Endothelial cell of umbilical vein (primary cell): ENCODE results near the gene CSAG3. TPM values are rescaled to one million over a fixed set of nuclear protein-coding genes. Genes with fewer than 3 reads are reported as not detected.
A peak's percentile ranks its signal among the peaks of the same experiment; 100 is the strongest.
"Not testable (repeated sequence)": the region's sequence is repeated elsewhere in the genome, so short reads cannot be mapped to it uniquely, and the experiment has no call there.

Experiments used
- Bru-seq: library from RNA; stranded (reverse); fragments of 400-500 nt; gene quantifications from one replicate; lab custom pipeline; 2021; lab: Mats Ljungman, UMichigan
- BruChase-seq, 2 experiments: library from RNA; stranded (reverse); fragments of 400-500 nt; gene quantifications; one replicate each; lab custom pipeline; 2021; lab: Mats Ljungman, UMichigan
- BruUV-seq: library from RNA; stranded (reverse); fragments of 400-500 nt; replicated peaks from 2 replicates; lab custom pipeline; 2021; lab: Mats Ljungman, UMichigan
- CTCF ChIA-PET: fragments of 300-600, 350-600 bp; sonication (Branson Sonifier 250); formaldehyde crosslinking; loops from one replicate; lab custom pipeline; 2021; ENCODE audit warnings: antibody characterized with exemption, inconsistent platforms; lab: Charles Lee
- POLR2A ChIA-PET: fragments of 300-600, 350-600 bp; sonication (Branson Sonifier 250); formaldehyde crosslinking; loops from one replicate; lab custom pipeline; 2021; ENCODE audit warnings: antibody characterized with exemption, inconsistent platforms; lab: Charles Lee
- DNase-seq: peaks from one replicate; pipeline ENCODE4 v3.0.0-alpha.2; 2011; ENCODE audit warnings: low read depth, low spot score
- FAIRE-seq: peaks from 2 replicates; lab custom pipeline; 2011; peaks lifted over from hg19 to GRCh38; lab: Jason Lieb, UNC
- H2AFZ ChIP-seq: 2 replicates; pipeline ENCODE4 v1.6.0; 2012; ENCODE audit warnings: low read depth, low read length, control low read depth, inconsistent platforms
- H3K27ac ChIP-seq: 2 replicates; pipeline ENCODE4 v1.5.1; 2011; ENCODE audit warnings: low read depth, mild to moderate bottlenecking, control low read depth, low read length, moderate library complexity; ENCODE audit not compliant: insufficient read depth
- H3K27me3 ChIP-seq, 2 experiments: 2 replicates each; pipeline versions ENCODE4 v1.6.0 to v1.6.1; 2011; ENCODE audit warnings: low read length in 2 of 2, mixed read lengths in 1 of 2; ENCODE audit not compliant: control insufficient read depth in 2 of 2, insufficient read depth in 2 of 2
- H3K36me3 ChIP-seq, 2 experiments: 2 replicates in 1 of 2; 3 replicates in 1 of 2; pipeline ENCODE4 v1.5.1; 2011; ENCODE audit warnings: low read length in 2 of 2, mild to moderate bottlenecking in 1 of 2, moderate library complexity in 1 of 2; ENCODE audit not compliant: control insufficient read depth in 2 of 2, insufficient read depth in 2 of 2; ENCODE audit errors: extremely low read depth in 1 of 2
- H3K4me1 ChIP-seq: 3 replicates; pipeline ENCODE4 v1.5.1; 2011; ENCODE audit warnings: mild to moderate bottlenecking, low read length; ENCODE audit not compliant: control insufficient read depth, insufficient read depth; ENCODE audit errors: extremely low read depth
- H3K4me2 ChIP-seq: 2 replicates; pipeline ENCODE4 v1.6.1; 2011; ENCODE audit warnings: low read length, control low read depth, mixed read lengths; ENCODE audit not compliant: insufficient read depth
- H3K4me3 ChIP-seq, 3 experiments: fragments of 200-600 bp in 1 of 3; sonication (generic), shearing (Covaris generic) in 1 of 3; replicated peaks in 1 of 3; 2 replicates each; pipeline ENCODE4 v1.5.1; 2011 to 2016; ENCODE audit warnings: control low read depth in 3 of 3, low read length in 3 of 3, mild to moderate bottlenecking in 2 of 3, inconsistent platforms in 1 of 3, low read depth in 1 of 3, moderate library complexity in 1 of 3; ENCODE audit not compliant: insufficient read depth in 1 of 3
- H3K79me2 ChIP-seq: 2 replicates; pipeline ENCODE4 v1.6.0; 2012; ENCODE audit warnings: low read length, inconsistent platforms; ENCODE audit not compliant: control insufficient read depth, insufficient read depth
- H3K9ac ChIP-seq: replicated peaks from 2 replicates; pipeline ENCODE3; 2011; ENCODE audit warnings: low read length, control low read depth; ENCODE audit not compliant: insufficient read depth; ENCODE audit errors: extremely low read depth
- H3K9me1 ChIP-seq: replicated peaks from 3 replicates; pipeline ENCODE4 v1.6.0; 2011; ENCODE audit warnings: mild to moderate bottlenecking, low read length; ENCODE audit not compliant: control insufficient read depth, insufficient read depth; ENCODE audit errors: extremely low read depth
- H3K9me3 ChIP-seq: replicated peaks from 2 replicates; pipeline ENCODE4 v1.5.1; 2012; ENCODE audit warnings: low read length, inconsistent platforms; ENCODE audit not compliant: control insufficient read depth, insufficient read depth
- H4K20me1 ChIP-seq: replicated peaks from 2 replicates; pipeline ENCODE3; 2011; ENCODE audit warnings: mild to moderate bottlenecking, low read length; ENCODE audit not compliant: control insufficient read depth, insufficient read depth; ENCODE audit errors: extremely low read depth
- dilution Hi-C: fragments of 300-500 bp; cut with MboI; formaldehyde crosslinking; loops from one replicate; pipeline ENCODE4 v1.15.0; 2019; ENCODE audit warnings: low sequenced_read_pairs; ENCODE audit not compliant: extremely low pct_ligation_motif_present
- intact Hi-C: fragments of 100-400 bp; cut with micrococcal nuclease; formaldehyde crosslinking; loops from one replicate; pipeline ENCODE4 v1.10.0; 2022
- long read RNA-seq: library from polyadenylated mRNA; stranded (forward); transcript quantifications from one replicate; pipeline ENCODE4 v2.0.0, GENCODE V29; 2021
- polyA minus RNA-seq, 3 experiments: library from RNA; depleted of rRNA, polyadenylated mRNA; stranded (reverse); fragments of >200 nt; gene quantifications; 1 replicate in 1 of 3; 2 replicates in 2 of 3; pipeline ENCODE4 v1.2.3, GENCODE V29; 2011
- polyA plus RNA-seq, 4 experiments: library from polyadenylated mRNA; depleted of rRNA in 3 of 4; stranded (reverse) in 3 of 4; unstranded in 1 of 4; fragments of >200 nt; gene quantifications; 2 replicates each; pipeline versions ENCODE4 v1.2.1 to v1.2.3, GENCODE V29; 2011 to 2012; ENCODE audit warnings: missing spikeins in 1 of 4
- total RNA-seq: library from RNA; stranded (reverse); gene quantifications from 2 replicates; pipeline ENCODE4 v1.2.3, GENCODE V29; 2021

The CSAG3 gene
- total RNA-seq (not detected in 2 replicates), polyA plus RNA-seq (not detected in 2 replicates), polyA minus RNA-seq (not detected in 2 replicates), Bru-seq, nascent RNA (percentile 23 among the genes with signal in this experiment), BruChase-seq, experiment 1, labeled RNA remaining after a 6-hour chase (not detected), BruChase-seq, experiment 2, labeled RNA remaining after a 2-hour chase (not detected)
- not detected in 2 replicates for polyA plus RNA-seq (2011; cell fraction: cytosol; rRNA removed)
- polyA plus RNA-seq (2011; cell fraction: nucleus; rRNA removed): not detected in 2 replicates
- not detected in 2 replicates for polyA plus RNA-seq (2012)
- not detected for polyA minus RNA-seq (2011; cell fraction: cytosol; rRNA and poly(A)+ RNA removed)
- not detected in 2 replicates for polyA minus RNA-seq (2011; cell fraction: nucleus; rRNA and poly(A)+ RNA removed)
- long read RNA-seq: 0 reads

- H3K9me3 ChIP-seq, H3K27me3 ChIP-seq, H2AFZ ChIP-seq, H3K9me1 ChIP-seq, H4K20me1 ChIP-seq, dilution Hi-C loops, H3K4me1 ChIP-seq, POLR2A ChIA-PET, BruUV-seq, intact Hi-C loops, H3K9ac ChIP-seq, H3K27ac ChIP-seq, DNase-seq, FAIRE-seq, H3K79me2 ChIP-seq, H3K36me3 ChIP-seq, CTCF ChIA-PET, H3K4me3 ChIP-seq, H3K4me2 ChIP-seq: not testable (repeated sequence)
These were observed at the start of gene CSAG3 for GRCh38 chrX:152758918-152759317. CSAG3 (plus strand) TSS chrX:152759218.

- H3K27ac ChIP-seq, H3K9ac ChIP-seq, FAIRE-seq, POLR2A ChIA-PET, H3K4me2 ChIP-seq, BruUV-seq, H3K79me2 ChIP-seq, H3K27me3 ChIP-seq, DNase-seq, H2AFZ ChIP-seq, CTCF ChIA-PET, H3K36me3 ChIP-seq, H3K4me1 ChIP-seq, H3K4me3 ChIP-seq, H3K9me1 ChIP-seq, intact Hi-C loops, H3K9me3 ChIP-seq, dilution Hi-C loops, H4K20me1 ChIP-seq: not testable (repeated sequence)
These were observed 45.8 kb upstream of the CSAG3 start for GRCh38 chrX:152713195-152713594.

GRCh38 chrX:152713815-152714787 lies 44.9 kb upstream of the CSAG3 start, which contains the start of gene MAGEA2B:
MAGEA2B (plus strand) TSS chrX:152714628; CDS start chrX:152717107, 2,479 bp downstream.
- H3K79me2 ChIP-seq, CTCF ChIA-PET, H3K4me3 ChIP-seq, H3K4me1 ChIP-seq, H3K27ac ChIP-seq, H3K4me2 ChIP-seq, H3K36me3 ChIP-seq, H2AFZ ChIP-seq, intact Hi-C loops, H3K9ac ChIP-seq, BruUV-seq, H3K27me3 ChIP-seq, POLR2A ChIA-PET, dilution Hi-C loops, H4K20me1 ChIP-seq, H3K9me1 ChIP-seq, H3K9me3 ChIP-seq, FAIRE-seq, DNase-seq: not testable (repeated sequence)
